MM.1S (cell line): ENCODE measurements around the gene RXFP4.

Experiments used
- DNase-seq: peaks from one replicate; pipeline ENCODE4 v3.0.0-alpha.2; 2015
- H2AFZ ChIP-seq: fragments of 300-600 bp; sonication (generic); 2 replicates; pipeline ENCODE4 v1.6.0; 2016; ENCODE audit warnings: antibody characterized with exemption, low read length
- H3F3A ChIP-seq: fragments of 300-600 bp; sonication (generic); 2 replicates; pipeline ENCODE4 v1.6.1; 2016; ENCODE audit warnings: mild to moderate bottlenecking, antibody characterized with exemption, low read length, moderate library complexity, mixed read lengths; ENCODE audit not compliant: insufficient read depth
- H3K27ac ChIP-seq: fragments of 300-600 bp; sonication (generic); 2 replicates; pipeline ENCODE4 v1.5.1; 2016; ENCODE audit warnings: mild to moderate bottlenecking, low read length
- H3K27me3 ChIP-seq: fragments of 300-600 bp; sonication (generic); replicated peaks from 2 replicates; pipeline ENCODE4 v1.6.0; 2016; ENCODE audit warnings: low read length; ENCODE audit not compliant: insufficient read depth
- H3K36me3 ChIP-seq: fragments of 300-600 bp; sonication (generic); replicated peaks from 2 replicates; pipeline ENCODE4 v1.6.1; 2016; ENCODE audit warnings: mild to moderate bottlenecking, low read length, mixed read lengths; ENCODE audit not compliant: insufficient read depth
- H3K4me1 ChIP-seq: fragments of 300-600 bp; sonication (generic); 2 replicates; pipeline ENCODE4 v1.6.1; 2016; ENCODE audit warnings: low read length, mixed read lengths
- H3K4me2 ChIP-seq: fragments of 300-600 bp; sonication (generic); 2 replicates; pipeline ENCODE4 v1.6.0; 2016; ENCODE audit warnings: low read depth, low read length
- H3K4me3 ChIP-seq: fragments of 300-600 bp; sonication (generic); 2 replicates; pipeline ENCODE4 v1.5.1; 2016; ENCODE audit warnings: low read length, mixed read lengths
- H3K79me2 ChIP-seq: fragments of 300-600 bp; sonication (generic); 2 replicates; pipeline ENCODE4 v1.6.1; 2016; ENCODE audit warnings: mixed run types, low read length, mixed read lengths
- H3K9ac ChIP-seq: fragments of 300-600 bp; sonication (generic); 2 replicates; pipeline ENCODE4 v1.6.1; 2016; ENCODE audit warnings: low read length, mixed read lengths
- H3K9me2 ChIP-seq: fragments of 300-600 bp; sonication (generic); replicated peaks from 2 replicates; pipeline ENCODE4 v1.6.1; 2016; ENCODE audit warnings: mild to moderate bottlenecking, low read length, mixed read lengths; ENCODE audit not compliant: insufficient read depth
- H3K9me3 ChIP-seq: fragments of 300-600 bp; sonication (generic); replicated peaks from 2 replicates; pipeline ENCODE4 v1.6.1; 2016; ENCODE audit warnings: mild to moderate bottlenecking, low read length, mixed read lengths; ENCODE audit not compliant: insufficient read depth
- H4K20me1 ChIP-seq: fragments of 300-600 bp; sonication (generic); 2 replicates; pipeline ENCODE4 v1.6.1; 2016; ENCODE audit warnings: mild to moderate bottlenecking, low read length, moderate library complexity, mixed read lengths; ENCODE audit not compliant: insufficient read depth
- CTCF ChIP-seq: fragments of 300-600 bp; sonication (generic); IDR thresholded peaks from 2 replicates; pipeline ENCODE4 v1.5.1; 2016; ENCODE audit warnings: antibody characterized with exemption, low read length, mixed read lengths
- EZH2 ChIP-seq: fragments of 300-600 bp; sonication (generic); optimal IDR thresholded peaks from 2 replicates; pipeline ENCODE3; 2017; ENCODE audit warnings: low read depth, mild to moderate bottlenecking, antibody characterized with exemption, low read length, mixed read lengths
- EZH2phosphoT487 ChIP-seq: fragments of 300-600 bp; sonication (generic); IDR thresholded peaks from 2 replicates; pipeline ENCODE4 v1.6.1; 2018; ENCODE audit warnings: antibody characterized with exemption, low read length

Gene RXFP4

DNA sequence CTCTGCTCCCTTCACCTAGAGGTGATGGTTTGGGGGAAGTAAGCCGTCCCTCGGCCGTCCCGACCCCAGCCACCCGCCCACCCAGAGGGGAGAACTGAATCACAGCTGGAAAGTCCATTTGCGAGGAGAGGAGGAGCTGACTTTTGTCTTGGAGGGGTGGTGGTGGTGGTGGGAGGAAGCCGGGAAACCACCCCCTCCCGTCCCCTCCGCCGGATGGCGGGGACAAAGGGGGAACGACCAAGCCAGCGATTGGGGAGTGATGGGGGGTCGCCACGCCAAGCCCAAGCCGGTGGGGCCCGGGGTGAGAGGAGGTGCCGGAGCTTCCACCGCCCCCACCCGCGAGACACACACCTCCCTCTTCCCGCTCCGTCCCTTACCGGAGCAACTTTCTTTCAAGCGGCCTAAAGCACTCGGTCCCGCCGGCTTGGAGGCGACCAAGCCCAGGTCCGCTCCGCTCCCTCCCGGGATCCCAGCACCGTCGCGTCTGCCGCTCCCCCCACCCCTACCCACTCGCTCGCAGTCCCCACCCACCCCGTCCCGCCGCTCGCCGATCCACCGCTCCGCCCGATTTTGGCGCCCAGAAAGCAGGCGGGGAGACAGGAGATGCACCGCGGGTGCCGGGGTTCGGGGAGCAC lies 36.4 kb downstream of the RXFP4 start:
- Histone ChIP-seq H3K4me1 (peaks cover 49% of the 10 kb centered on the region), H3K27ac (peak overlapping the region; percentile 93; the same call in 1 of the 2 replicates), H3K4me2 (peak overlapping the region; percentile 94), H3K9ac (peak overlapping the region; percentile 87), H3K9me3 (no peaks in the 10 kb centered on the region), H3K79me2 (peaks cover 95% of the 10 kb centered on the region), H3K27me3 (no peaks in the 10 kb centered on the region), H2AFZ (no peak overlapping the region), H3F3A (peaks cover 65% of the 10 kb centered on the region), H4K20me1 (peaks cover 27% of the 10 kb centered on the region), H3K4me3 (peak overlapping the region; percentile 84), H3K36me3 (no peaks in the 10 kb centered on the region), H3K9me2 (no peaks in the 10 kb centered on the region)
- DNase-seq = peak; percentile 51
- TF ChIP-seq EZH2phosphoT487 = no peak
- TF ChIP-seq CTCF = no peak
- no peak for TF ChIP-seq EZH2

DNA sequence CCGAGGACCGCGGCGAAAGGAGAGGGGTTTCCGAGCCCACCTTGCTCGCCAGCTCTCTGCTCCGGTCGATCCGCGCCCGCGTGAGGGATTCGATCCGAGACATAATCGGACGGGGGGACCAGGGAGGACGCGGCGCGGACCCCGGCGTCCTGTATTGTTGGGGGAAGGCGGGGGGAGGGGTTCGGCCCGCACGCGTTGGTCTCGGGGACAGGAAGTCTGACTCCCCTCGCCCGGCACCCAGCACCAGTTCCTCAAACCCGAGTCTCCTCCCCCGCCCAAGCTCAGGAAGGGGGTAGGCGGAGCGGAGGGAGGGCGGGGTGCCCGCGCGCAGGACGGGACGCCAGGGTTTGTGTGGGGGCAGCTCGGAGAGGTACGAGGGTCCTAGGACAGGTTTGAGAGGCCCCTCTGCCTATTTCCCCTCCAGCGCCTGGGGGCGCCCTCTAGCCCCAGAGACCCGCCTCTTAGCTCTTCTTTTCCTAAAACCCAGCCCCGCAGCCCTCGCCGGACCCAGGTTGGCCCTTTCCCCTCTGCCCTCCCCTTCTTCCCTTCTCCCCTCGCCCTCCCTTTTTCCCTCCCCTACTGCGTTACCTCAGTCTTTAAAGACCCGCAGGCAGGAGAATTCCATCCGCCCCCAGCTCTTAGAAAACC lies 37.0 kb downstream of the RXFP4 start, which contains the start of gene ARHGEF2:
ARHGEF2 (minus strand) TSS at position 223 of the 648 bp plus-strand sequence; CDS start at position 103, 120 bp downstream.
- Histone ChIP-seq H3K79me2 (peaks cover 91% of the 10 kb centered on the region), H3K9me2 (no peaks in the 10 kb centered on the region), H3K27ac (peak within 1 kb of the TSS; percentile 93), H3K27me3 (no peaks in the 10 kb centered on the region), H3K36me3 (no peaks in the 10 kb centered on the region), H3K4me2 (peak within 1 kb of the TSS; percentile 94), H3F3A (peaks cover 65% of the 10 kb centered on the region), H2AFZ (peak within 1 kb of the TSS; percentile 12; the same call in 1 of the 2 replicates), H3K9ac (peak within 1 kb of the TSS; percentile 87), H3K4me3 (peak within 1 kb of the TSS; percentile 84), H3K4me1 (peaks cover 50% of the 10 kb centered on the region), H4K20me1 (peaks cover 22% of the 10 kb centered on the region), H3K9me3 (no peaks in the 10 kb centered on the region)
- DNase-seq = peak; percentile 94
- TF ChIP-seq EZH2phosphoT487 (no peak), CTCF (peak; percentile 36), EZH2 (no peak)

- peak; percentile 63 for DNase-seq
- Histone ChIP-seq H3K4me2 (peak overlapping the region; percentile 94), H3K27me3 (no peaks in the 10 kb centered on the region), H3F3A (peaks cover 65% of the 10 kb centered on the region), H3K9me3 (no peaks in the 10 kb centered on the region), H3K27ac (peak overlapping the region; percentile 93), H3K4me3 (peak overlapping the region; percentile 84), H3K9ac (peak overlapping the region; percentile 87), H3K4me1 (peaks cover 55% of the 10 kb centered on the region), H3K36me3 (no peaks in the 10 kb centered on the region), H3K79me2 (peaks cover 85% of the 10 kb centered on the region), H3K9me2 (no peaks in the 10 kb centered on the region), H2AFZ (peak overlapping the region; percentile 12; the same call in 1 of the 2 replicates), H4K20me1 (peaks cover 18% of the 10 kb centered on the region)
- no peak for TF ChIP-seq EZH2phosphoT487
- no peak for TF ChIP-seq EZH2
- no peak for TF ChIP-seq CTCF
Measured at GRCh38 chr1:155978973-155979429, 37.6 kb downstream of the RXFP4 start.
